BJ (cell line): ENCODE data around the gene OSBPL6. TPM values are rescaled to one million over a fixed set of nuclear protein-coding genes. Genes with fewer than 3 reads are reported as not detected.

Experiments
- CTCF ChIA-PET: fragments of 350-600 bp; formaldehyde crosslinking; extraction: SDS; loops from one replicate; lab custom pipeline; 2021; ENCODE audit warnings: antibody characterized with exemption, inconsistent platforms; lab: Yijun Ruan, JAX
- POLR2A ChIA-PET: fragments of 300-600 bp; sonication (Branson Sonifier 250); formaldehyde crosslinking; extraction: SDS; loops from one replicate; lab custom pipeline; 2021; ENCODE audit warnings: antibody characterized with exemption; lab: Charles Lee
- DNase-seq: peaks from one replicate; pipeline ENCODE4 v3.0.0-alpha.2; 2011; ENCODE audit warnings: low read depth
- H3K27me3 ChIP-seq: 2 replicates; pipeline ENCODE4 v1.6.0; 2011; ENCODE audit warnings: low read length; ENCODE audit not compliant: control insufficient read depth, insufficient read depth
- H3K36me3 ChIP-seq: 2 replicates; pipeline ENCODE4 v1.5.1; 2011; ENCODE audit warnings: low read length; ENCODE audit not compliant: control insufficient read depth, insufficient read depth
- H3K4me3 ChIP-seq: 2 replicates; pipeline ENCODE4 v1.5.1; 2011; ENCODE audit warnings: low read depth, mild to moderate bottlenecking, control low read depth, low read length
- polyA plus RNA-seq: library from polyadenylated mRNA; depleted of rRNA; stranded (reverse); fragments of >200 nt; gene quantifications from 2 replicates; pipeline ENCODE4 v1.2.3, GENCODE V29; 2011
- TF ChIP-seq, protein P1 (sequence below): IDR thresholded peaks from 2 replicates; pipeline ENCODE4 v1.5.1; 2011; ENCODE audit warnings: low read depth, mild to moderate bottlenecking, control low read depth, inconsistent platforms, low read length, moderate library complexity; ENCODE audit not compliant: insufficient read depth

The OSBPL6 gene
- polyA plus RNA-seq, 1 experiment: 3.7 TPM

DNA sequence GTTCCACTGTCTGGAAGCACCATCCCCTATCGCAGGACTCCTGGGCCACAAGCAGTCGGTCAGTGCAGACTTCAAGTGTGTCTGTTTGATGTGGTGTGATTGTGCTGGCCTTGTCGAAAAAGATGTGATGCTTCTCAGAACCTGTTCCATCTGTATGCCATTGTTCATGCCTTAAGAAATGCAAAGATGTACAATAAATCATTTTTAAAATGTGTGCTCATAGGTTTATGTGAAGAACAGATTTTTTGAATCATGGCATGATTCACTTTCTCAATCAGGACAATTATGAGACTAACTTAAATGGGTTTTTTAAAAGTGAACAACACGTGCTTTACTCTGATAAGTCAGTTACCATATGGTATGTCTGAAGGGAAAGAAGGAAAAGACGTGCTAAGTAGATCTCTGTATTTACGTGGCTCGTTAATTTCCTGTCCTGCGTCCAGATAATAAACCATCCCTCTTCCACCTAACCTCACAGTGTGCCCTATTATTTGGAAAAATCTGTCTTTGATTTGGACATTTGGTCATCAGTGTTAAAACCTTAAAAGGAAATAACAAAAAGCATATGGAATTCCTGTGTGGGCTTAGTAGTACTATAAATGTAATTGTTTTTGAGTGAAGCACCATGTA is 201.7 kb downstream of the OSBPL6 start:
- TF ChIP-seq, protein P1, sequence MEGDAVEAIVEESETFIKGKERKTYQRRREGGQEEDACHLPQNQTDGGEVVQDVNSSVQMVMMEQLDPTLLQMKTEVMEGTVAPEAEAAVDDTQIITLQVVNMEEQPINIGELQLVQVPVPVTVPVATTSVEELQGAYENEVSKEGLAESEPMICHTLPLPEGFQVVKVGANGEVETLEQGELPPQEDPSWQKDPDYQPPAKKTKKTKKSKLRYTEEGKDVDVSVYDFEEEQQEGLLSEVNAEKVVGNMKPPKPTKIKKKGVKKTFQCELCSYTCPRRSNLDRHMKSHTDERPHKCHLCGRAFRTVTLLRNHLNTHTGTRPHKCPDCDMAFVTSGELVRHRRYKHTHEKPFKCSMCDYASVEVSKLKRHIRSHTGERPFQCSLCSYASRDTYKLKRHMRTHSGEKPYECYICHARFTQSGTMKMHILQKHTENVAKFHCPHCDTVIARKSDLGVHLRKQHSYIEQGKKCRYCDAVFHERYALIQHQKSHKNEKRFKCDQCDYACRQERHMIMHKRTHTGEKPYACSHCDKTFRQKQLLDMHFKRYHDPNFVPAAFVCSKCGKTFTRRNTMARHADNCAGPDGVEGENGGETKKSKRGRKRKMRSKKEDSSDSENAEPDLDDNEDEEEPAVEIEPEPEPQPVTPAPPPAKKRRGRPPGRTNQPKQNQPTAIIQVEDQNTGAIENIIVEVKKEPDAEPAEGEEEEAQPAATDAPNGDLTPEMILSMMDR: no peak
- peak; percentile 26 for DNase-seq
- CTCF ChIA-PET: interaction anchor here (0.6 to 14.4 kb wide), 9 partner anchors 8 to 256 kb away, joined by 3 to 175 read pairs (median 3); no protein-coding TSS in a partner anchor
- Histone ChIP-seq H3K4me3 (no peak overlapping the region), H3K36me3 (no peaks in the 10 kb centered on the region), H3K27me3 (no peaks in the 10 kb centered on the region)
- POLR2A ChIA-PET: interaction anchor here (0.6 kb wide), 1 partner anchor 11 kb away, joined by 4 read pairs; no protein-coding TSS in a partner anchor

DNA sequence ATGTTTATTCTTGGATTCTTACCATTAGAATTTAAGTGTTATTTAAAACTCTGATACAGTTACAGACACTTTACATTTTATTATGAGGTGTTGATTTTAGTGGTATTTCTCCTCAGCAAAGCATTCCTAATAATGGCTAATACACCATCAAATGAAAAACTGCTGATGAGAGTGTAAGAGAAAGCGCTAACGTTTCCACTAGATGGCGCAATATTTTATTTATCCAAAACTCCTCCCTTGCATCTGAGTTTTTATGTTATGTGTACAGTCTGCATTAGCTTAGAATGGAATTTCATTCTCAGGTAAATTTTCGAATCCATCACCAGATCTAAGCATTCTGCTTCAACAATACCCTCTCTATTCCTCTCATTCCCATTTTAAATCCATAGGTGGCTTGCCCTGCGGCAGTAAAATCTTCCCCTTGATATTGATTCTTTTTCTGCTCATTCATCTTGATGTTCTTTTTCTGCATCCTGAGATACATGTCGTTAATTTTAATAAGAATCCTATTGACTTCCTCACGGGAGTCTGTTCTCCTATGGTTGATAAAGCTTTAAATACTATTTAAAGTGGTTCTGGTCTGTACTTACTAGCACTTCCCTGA is 202.8 kb downstream of the OSBPL6 start:
- POLR2A ChIA-PET: no interaction called here
- no peak overlapping the region for H3K4me3 ChIP-seq
- no peaks in the 10 kb centered on the region for H3K27me3 ChIP-seq
- DNase-seq: no peak
- no peaks in the 10 kb centered on the region for H3K36me3 ChIP-seq
- TF ChIP-seq, protein P1: peak; percentile 68
- CTCF ChIA-PET: interaction anchor here (0.6 to 14.4 kb wide), 11 partner anchors 8 to 404 kb away, joined by 3 to 175 read pairs (median 3); no protein-coding TSS in a partner anchor

GRCh38 chr2:178401994-178402437 is 207.7 kb downstream of the OSBPL6 start:
- CTCF ChIA-PET: interaction anchor here (0.6 to 14.4 kb wide), 2 partner anchors 14 to 97 kb away, joined by 3 to 175 read pairs; no protein-coding TSS in a partner anchor
- POLR2A ChIA-PET: no interaction called here
- Histone ChIP-seq H3K36me3 (no peaks in the 10 kb centered on the region), H3K4me3 (no peak overlapping the region), H3K27me3 (no peaks in the 10 kb centered on the region)
- TF ChIP-seq, protein P1: no peak
- DNase-seq: no peak

GRCh38 chr2:178403671-178404306 is 209.5 kb downstream of the OSBPL6 start:
- H3K4me3 ChIP-seq: no peak overlapping the region
- CTCF ChIA-PET: interaction anchor here (1.9 to 14.4 kb wide), 3 partner anchors 9 to 293 kb away, joined by 8 to 175 read pairs (median 9); partner anchors contain the start of gene RBM45
- H3K36me3 ChIP-seq: no peaks in the 10 kb centered on the region
- POLR2A ChIA-PET: interaction anchor here (0.5 kb wide), 1 partner anchor 76 kb away, joined by 3 read pairs; no protein-coding TSS in a partner anchor
- no peaks in the 10 kb centered on the region for H3K27me3 ChIP-seq
- TF ChIP-seq, protein P1: no peak
- no peak for DNase-seq
